Ovary (tissue), 3 donors: Measurements from ENCODE around the gene NRXN3.

Source experiments
- EP300 ChIP-seq: sonication (generic); formaldehyde crosslinking; IDR thresholded peaks from one replicate; pipeline ENCODE4 v1.6.1; 2017; ENCODE audit warnings: antibody characterized with exemption
- POLR2A ChIP-seq: fragments of 450-650 bp; IDR thresholded peaks from one replicate; pipeline ENCODE4 v1.6.1; 2017; ENCODE audit warnings: antibody characterized with exemption, mild to moderate bottlenecking, moderate library complexity
- TF ChIP-seq, protein P1 (sequence below), 3 donors: fragments of 450-650 bp in 2 of 3; fragments of 200-600 bp in 1 of 3; IDR thresholded peaks; one replicate each; pipeline versions ENCODE4 v1.5.1 to v1.8.0; 2016 to 2022; ENCODE audit warnings: antibody characterized with exemption in 3 of 3, mild to moderate bottlenecking in 1 of 3
- donor health status: DM: no; HTN: no; CAD: no.

DNA sequence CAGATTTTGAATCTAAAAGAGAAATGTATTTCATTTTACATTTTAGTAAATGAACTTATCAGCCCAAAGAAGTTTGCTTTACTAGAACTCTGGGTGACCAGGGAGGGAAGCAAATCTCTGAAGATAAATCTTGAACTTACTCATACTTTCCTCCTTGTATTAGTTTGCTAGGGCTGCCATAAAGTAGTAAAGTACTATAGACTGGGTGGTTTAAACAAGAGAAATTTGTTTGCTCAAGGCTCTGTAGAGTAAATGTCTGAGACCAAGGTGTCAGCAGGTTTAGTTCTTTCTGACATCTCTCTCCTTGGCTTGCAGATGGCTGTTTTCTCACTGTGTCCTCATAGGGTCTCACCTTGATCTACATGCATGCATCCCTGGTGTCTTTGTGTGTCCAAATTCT, 1115.1 kb downstream of the NRXN3 start:
- TF ChIP-seq, protein P1, sequence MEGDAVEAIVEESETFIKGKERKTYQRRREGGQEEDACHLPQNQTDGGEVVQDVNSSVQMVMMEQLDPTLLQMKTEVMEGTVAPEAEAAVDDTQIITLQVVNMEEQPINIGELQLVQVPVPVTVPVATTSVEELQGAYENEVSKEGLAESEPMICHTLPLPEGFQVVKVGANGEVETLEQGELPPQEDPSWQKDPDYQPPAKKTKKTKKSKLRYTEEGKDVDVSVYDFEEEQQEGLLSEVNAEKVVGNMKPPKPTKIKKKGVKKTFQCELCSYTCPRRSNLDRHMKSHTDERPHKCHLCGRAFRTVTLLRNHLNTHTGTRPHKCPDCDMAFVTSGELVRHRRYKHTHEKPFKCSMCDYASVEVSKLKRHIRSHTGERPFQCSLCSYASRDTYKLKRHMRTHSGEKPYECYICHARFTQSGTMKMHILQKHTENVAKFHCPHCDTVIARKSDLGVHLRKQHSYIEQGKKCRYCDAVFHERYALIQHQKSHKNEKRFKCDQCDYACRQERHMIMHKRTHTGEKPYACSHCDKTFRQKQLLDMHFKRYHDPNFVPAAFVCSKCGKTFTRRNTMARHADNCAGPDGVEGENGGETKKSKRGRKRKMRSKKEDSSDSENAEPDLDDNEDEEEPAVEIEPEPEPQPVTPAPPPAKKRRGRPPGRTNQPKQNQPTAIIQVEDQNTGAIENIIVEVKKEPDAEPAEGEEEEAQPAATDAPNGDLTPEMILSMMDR (IDR thresholded peaks at IDR 0.05): no peak
- TF ChIP-seq POLR2A: no peak
- no peak for TF ChIP-seq EP300
